A204.1 (cell line): ENCODE data around the gene CACNA1I.

Source experiments
- FAIRE-seq: peaks from 2 replicates; lab custom pipeline; 2012; peaks lifted over from hg19 to GRCh38; lab: Jason Lieb, UNC

Gene CACNA1I

DNA sequence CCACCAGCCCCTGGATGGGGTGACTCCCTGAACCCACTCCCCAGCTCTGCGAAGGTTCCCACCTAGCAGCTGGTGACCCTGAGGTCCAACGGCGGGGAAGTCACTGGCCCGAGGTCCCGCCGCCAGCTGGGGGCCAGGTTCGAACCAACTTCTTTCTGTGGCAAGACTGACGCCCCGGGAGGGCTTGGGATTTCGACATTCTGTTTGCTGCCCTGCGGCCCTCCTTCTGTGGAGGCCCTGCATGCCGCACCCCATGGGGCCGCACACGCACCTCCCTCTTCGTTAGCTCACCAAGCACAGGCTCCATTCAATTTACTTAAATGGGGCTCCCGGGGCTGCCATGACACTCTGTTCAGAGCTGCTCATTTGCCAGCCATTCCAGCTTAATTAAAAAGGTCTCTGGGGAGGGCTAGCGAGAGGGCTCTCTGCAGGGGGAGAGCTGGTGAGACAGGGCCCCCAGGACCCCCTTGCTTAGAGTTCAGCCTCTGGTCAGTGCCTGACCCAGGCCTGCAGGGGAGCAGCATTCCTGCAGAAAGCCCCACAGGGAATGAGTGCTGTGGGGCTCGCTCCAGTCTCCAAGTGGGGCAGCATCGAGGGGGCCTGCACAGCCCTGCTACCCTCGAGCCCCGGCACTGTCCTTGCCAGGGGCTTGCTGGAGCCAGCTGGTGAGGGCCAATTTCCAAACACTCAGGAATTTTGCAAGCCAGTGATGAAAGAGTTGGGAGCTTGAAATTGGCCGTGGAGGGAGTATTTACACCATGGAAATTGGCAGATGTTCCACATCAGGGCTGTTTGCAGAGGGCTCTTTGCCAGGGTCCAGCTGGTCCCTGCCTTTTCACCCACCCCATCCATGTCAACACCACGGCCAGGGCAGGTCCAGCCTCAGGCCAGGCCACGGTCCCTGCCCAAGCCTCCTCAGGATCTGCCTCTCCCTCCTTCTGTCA lies 80.8 kb downstream of the CACNA1I start:
- FAIRE-seq = no peak

DNA sequence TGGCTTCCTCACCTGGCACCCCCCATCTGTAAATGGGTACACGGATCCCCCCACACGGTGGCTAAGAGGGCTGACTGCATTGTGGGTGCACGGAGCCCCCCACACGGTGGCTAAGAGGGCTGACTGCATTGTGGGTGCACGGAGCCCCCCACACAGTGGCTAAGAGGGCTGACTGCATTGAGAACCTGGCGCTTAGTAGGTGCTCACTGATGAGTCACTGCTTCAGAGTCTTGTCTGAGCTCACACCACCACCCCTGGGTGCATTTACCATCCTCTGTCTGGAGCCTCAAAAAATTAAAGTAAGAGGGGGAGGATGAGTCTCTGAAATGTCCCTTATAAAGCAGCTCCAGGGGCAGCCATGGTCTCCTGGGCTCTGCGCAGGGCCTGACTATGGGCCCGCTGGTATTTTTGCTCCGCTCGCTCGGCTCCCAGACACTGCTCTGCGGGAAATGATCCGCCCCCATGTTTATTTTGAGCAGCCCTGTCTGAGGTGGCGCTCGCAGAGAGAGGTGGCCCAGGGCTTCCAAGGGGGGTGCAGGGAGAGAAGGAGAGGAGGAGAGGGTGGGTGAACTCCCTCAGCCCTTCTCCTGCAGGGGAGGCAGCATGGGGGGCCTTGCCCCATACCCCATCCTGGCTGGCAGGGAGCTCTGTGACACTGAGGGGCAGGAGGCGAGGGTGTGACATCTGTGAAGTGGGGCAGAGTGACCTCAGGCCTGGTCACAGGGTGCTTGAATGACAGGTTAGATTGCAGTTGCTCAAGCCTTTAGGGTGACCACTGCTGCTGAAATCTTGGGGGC lies 82.6 kb downstream of the CACNA1I start:
- FAIRE-seq = no peak

DNA sequence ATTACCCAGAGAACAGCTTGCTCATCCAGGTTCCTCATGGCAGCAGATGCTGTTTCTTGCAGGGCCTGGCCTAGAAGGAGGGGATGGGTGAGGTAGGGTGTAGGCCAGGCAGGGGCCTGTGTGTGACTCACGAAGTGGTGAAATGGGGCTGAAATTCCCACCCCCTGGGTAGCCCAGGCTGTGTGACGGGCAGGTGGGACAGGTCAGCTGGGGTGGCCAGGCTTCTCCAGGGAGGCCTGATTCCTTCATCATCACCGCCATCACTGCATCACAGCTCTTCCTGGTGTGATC lies 83.2 kb downstream of the CACNA1I start:
- FAIRE-seq = no peak

DNA sequence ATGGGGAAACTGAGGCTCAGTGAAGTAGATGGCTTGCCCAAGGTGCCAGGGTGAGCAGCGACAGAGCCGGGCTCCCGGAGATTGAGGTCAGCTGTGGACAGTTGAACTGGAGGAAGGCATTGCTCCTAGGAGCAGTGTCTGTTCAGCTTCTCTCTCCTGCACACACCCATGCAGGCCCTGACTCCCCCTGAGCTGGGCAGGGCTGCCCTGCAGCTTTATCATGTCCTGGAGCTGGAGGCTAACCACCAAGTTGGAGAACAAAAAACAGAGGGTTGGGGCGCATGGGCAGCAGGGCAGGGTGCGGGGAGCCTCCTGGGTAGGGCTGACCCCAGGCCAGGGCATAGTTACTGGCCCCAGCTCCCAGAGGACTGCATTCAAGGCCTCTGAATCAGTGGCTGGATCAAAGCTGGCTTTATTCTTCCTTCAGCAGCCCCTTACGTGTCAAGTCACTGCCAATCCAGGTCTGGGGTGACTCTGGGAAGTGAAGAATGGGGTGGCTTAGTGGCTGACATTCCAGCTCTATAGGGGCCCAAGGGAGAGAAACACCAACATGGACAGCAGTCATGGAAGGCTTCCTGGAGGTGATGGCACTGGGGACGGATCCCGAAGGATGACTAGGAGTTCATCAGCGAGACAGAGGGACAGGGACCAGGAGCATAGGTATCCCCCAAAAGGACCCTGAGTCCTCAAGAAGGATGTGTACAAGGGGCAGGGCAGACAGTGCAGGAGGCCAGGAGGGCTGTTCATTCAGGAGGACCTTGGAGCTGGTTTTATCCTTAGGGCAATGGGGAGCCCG lies 83.8 kb downstream of the CACNA1I start:
- no peak for FAIRE-seq

DNA sequence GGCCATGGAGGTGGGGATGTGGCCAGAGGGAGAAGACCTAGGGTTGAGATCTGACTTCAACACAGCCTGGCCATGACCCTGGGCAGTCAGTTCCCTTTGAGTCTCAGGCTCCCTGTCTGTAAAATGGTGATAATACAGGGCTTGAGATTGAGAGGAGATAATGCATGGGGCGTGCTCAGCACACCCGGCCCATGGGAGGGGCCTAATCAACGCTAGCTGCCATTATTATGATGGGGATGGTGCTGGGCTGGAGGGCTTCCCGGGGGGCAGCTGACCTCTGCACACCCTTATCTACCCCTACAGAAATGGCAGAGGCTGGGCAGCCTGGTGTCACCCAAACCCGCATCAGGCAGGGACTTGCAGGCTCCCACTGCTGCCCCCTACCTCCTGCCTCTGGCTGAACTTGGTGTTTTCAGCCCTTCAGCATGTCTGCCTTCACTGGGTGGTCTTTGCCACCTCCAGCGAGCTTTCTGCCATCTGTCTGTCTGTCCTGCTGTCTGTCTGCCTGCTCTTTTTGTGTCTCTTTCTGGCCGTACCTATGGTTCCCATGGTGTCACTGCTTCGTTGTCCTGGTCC lies 84.5 kb downstream of the CACNA1I start:
- FAIRE-seq = no peak

DNA sequence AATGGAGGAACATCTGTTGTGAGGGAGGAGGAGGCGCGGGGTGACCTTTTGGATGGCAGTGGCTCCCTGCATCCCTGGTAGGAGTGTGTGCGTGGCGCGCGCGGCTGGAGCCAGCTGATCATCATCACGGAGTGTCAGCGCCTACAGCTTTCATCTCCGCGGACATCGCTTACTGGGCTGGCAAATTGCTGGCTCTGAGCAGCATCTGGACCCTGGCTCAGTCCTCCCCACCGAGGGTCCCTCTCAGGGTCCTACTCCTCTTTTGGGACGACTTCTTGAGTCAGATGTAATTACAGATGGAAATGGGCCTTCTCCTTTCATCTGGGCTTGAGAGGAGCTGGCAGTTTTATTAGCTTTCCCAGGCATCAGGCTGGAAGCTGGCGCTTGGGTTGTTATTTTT lies 85.3 kb downstream of the CACNA1I start:
- FAIRE-seq = no peak

DNA sequence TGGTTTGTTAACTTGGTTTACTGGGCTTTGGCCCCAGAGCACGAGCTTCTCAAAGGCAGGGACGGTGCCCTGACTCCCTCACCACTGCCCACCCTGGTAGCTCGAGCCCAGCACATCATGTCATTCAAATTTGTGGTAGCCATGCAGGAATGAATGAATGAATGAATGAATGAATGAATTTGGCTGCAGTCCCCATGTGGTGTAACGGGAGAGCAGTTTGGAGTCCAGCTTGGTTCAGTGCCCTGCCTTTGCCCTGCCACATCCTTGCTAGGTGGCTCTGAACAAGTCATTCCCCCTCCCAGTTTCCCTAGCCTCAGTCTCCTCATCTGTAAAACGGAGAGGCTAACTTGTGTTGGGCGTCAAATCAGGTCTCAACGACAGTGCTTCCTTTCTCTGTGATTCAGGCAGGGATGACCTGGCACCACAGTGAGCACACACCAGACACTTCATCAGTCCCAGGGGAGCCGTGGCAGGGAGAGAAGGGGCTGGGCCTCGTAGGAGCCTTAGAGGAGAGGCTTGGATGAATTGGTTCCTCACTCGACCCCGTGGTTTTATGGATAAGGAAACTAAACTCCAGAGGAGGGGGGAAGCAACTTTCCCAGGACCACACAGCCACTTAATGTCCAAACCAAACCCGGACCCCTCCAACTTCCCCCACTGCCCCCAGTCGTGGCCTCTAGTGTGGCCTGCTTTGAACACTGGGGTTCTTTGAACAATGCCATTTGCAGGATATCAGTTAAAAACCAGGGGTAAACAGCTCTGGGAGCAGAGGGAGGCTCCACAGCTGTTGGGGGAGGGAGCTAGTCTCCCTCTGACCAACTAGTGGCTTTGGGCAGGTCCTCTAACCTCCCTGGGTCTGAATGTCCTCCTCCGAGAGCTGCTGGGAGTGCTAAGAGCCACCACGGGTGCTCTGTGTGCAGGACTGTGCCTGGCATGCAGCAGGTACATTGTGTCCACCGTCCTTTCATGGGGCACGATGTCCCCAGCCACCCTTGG lies 86.2 kb downstream of the CACNA1I start:
- FAIRE-seq = no peak

DNA sequence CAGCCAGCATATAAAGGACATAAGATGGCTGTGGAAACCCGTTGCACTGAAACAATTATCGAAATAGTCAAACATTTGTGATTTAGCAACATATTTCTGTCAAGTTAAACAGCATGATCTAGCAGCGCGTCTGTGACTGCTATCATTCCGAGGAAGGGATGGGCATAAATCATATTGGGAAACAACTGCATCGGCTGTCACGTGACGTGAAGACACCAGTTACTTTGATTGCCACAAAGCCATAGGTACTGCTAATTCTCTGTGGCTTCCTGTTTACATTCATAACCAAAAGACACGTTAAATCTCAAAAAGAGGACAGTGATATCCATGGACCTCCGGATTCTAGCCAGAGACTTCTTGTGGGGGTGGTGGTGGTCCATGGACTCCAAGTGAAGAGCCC lies 87.8 kb downstream of the CACNA1I start:
- FAIRE-seq = no peak

DNA sequence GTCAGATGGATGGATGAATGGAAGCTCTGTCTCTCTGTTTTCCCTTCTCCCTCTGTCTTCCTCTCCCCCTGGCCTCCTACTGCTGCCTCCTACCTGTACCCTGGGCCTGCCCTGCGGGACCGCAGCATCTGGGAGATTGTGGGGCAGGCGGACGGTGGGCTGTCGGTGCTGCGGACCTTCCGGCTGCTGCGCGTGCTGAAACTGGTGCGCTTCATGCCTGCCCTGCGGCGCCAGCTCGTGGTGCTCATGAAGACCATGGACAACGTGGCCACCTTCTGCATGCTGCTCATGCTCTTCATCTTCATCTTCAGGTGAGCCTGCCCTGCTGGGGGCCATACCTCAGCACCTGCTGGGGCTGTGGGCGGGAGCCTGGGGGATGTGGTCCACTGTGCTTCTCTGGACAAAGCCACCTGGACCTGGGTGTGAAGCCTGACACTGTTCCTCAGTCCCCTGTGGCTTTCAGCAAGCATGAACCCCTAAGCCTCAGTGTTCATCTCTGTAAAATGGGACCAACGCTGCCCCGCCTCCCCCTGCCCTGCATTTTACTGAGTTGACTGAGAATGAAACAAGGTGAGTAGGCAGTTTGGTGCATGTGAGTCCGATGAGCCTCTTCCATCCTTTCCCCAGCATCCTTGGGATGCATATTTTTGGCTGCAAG lies 88.4 kb downstream of the CACNA1I start:
- FAIRE-seq = no peak

DNA sequence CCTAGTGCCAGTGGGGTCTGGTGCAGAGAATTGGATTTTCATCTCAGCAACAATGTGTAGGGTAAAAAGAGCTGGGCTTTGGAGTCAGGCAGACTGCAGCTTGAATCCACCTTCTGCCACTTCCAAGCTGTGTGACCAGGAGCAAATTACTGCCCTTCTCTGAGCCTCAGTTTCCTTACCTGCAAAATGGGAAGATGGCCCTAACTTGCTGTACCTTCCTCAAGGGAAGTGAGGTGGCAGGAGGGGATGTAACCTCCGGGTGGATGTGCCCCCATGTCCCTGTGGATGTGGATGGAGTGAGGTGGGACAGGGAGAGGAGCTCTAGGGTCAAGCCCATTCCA lies 90.9 kb downstream of the CACNA1I start:
- FAIRE-seq = no peak

DNA sequence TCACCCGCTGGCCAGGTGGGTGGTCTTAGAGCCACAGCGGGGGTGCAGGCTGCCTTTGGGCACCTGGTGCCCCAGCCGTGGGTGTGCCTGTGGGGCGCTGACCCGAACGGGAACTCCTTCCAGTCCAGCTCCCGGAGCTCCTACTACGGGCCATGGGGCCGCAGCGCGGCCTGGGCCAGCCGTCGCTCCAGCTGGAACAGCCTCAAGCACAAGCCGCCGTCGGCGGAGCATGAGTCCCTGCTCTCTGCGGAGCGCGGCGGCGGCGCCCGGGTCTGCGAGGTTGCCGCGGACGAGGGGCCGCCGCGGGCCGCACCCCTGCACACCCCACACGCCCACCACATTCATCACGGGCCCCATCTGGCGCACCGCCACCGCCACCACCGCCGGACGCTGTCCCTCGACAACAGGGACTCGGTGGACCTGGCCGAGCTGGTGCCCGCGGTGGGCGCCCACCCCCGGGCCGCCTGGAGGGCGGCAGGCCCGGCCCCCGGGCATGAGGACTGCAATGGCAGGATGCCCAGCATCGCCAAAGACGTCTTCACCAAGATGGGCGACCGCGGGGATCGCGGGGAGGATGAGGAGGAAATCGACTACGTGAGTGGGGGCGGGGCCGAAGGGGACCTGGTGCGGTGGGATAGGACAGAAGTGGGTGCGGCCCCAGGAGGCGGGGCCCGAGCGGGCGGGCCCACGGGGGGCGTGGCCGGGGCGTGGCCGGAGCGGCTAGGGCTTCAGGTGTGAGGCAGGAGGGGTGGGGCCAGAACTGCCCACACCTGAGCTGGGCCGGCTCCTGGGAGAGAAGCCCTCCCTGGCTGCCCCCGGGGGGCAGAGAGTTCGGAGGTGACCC lies 91.5 kb downstream of the CACNA1I start:
- FAIRE-seq = no peak

DNA sequence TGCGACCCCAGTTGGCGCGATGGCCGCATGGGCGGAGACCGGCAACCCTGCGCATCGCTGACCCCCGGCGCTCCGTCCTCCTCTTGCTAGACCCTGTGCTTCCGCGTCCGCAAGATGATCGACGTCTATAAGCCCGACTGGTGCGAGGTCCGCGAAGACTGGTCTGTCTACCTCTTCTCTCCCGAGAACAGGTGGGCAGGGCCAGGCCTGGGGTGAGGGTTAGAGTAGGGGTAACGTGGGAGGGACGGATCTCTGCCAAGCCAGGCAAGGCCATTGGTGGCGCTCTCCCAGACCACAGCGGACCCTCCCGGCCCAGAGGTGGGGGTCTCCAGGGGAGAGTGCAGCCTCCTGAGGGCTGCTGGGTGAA lies 92.1 kb downstream of the CACNA1I start:
- FAIRE-seq = no peak

DNA sequence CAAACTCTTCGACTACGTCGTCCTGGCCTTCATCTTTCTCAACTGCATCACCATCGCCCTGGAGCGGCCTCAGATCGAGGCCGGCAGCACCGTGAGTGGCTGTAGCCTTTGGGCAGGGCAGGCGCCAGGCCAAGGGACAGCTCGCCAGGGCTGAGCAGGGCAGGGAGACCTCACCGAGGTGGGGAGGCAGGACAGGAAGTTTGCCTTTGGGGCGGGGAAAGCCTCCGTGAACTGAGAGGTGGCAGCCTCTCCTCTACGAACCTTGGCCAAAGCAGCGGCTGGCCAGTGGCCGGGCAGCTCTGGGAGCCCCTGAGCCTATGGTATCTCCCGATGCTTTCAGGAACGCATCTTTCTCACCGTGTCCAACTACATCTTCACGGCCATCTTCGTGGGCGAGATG lies 93.2 kb downstream of the CACNA1I start:
- no peak for FAIRE-seq

DNA sequence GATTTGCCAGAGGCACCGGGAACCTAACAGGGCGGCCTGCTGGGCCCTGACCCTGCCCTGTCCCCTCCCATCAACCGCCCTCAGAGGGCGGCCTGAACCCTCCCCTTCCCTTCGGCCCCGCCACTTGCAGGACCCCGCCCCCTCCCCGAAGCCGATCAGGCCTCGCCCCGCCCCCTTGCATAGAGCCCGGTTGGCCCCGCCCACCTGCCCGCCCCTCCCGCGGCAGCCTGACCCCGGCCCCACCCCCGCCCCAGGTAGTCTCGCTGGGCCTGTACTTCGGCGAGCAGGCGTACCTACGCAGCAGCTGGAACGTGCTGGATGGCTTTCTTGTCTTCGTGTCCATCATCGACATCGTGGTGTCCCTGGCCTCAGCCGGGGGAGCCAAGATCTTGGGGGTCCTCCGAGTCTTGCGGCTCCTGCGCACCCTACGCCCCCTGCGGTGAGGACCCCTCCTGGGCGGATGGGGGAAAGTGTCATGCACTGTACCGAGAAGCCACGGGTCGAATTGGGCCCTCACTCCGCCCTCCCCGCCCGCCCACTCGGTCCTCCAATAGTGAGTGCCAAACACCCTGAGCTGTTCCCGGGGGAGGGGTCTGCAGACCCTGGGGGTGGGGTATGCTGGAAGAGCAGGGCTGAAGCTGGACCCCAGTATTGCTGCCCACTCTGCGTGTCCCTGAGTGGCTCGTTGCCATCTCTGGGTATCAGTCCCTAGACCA lies 94.1 kb downstream of the CACNA1I start:
- no peak for FAIRE-seq

DNA sequence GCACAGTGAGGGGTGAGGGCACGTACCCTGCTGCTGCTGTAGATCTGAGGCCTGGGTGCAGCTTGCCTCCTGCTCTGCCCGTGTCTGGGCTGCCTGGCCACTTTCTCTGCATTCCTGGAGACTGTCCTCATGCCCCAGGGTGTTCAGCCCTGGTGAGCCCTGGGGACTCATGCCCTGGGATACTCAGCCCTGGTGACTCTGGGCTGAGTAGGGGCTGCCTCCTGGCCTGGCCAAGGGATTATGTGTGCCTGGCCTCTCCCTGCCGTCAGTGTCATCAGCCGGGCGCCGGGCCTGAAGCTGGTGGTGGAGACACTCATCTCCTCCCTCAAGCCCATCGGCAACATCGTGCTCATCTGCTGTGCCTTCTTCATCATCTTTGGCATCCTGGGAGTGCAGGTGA lies 94.7 kb downstream of the CACNA1I start:
- no peak for FAIRE-seq

DNA sequence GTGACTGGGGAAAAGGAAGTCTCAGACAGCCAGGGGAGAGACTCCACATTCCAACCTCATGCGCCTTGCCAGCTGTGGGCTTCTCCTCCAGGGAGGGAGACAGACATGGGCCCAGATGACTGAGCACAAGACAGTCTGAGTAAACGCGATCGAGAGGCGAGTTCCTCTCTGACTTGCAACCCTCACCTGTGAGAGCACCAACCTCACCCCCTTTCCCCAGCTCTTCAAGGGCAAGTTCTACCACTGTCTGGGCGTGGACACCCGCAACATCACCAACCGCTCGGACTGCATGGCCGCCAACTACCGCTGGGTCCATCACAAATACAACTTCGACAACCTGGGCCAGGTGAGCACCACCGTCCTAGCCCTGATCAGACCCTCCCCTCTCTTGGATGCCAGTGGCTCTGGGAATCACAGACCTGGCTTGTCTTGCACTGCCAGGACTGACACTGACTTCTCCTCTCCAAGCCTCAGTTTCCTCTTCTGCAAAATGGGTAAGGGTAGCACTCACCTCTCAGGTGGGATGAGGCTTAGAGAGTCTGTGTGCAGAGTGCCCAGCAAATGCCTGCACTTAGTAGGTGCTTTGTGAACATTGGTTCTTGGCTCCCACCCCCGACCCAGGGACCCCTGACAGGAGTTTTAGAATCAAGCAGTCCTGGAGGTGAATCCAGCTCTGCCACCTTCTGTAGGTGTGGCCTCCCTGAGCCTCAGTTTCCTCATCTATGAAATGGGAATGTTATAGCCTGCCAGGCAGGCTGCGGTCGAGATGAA lies 95.3 kb downstream of the CACNA1I start:
- no peak for FAIRE-seq

DNA sequence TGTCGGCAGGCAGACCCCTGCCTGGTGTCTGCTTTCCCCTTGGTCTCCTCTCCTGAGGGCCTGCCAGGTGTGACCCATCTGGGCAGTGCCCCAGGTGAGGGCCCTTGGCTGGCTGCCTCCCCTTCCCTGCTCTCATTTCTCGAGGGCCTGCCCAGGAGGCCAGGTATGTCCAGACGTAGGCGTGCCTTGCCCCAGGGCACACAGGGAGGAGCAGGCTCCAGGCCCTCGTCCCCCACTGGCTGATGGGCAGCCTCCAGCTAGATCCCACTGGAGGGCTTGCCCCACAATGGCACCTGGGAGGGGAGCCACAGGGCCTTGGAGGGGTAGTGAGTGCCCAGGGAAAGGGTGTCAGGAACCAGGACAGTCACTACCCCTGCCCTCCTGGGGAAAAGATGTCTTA lies 95.9 kb downstream of the CACNA1I start:
- FAIRE-seq = no peak

DNA sequence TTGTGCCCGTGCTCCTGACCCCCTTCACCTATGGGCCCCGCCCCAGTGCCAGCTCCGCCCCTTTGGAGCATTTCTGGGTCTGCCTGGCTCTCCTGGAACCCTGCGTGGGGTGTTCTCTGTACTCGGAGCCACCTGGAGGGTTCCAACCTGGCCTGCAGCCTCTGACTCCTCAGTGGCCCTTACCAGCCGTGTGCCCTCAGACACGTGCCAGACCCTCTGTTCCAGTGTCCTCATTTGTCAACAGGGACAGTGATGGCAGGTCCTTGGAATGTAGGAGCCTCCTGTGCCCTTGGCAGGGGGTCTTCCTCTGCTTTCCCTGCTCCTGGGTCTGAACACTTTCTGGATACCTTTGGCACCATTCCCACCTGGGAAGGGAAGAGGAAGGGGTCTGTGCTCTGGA lies 96.4 kb downstream of the CACNA1I start:
- FAIRE-seq = no peak

DNA sequence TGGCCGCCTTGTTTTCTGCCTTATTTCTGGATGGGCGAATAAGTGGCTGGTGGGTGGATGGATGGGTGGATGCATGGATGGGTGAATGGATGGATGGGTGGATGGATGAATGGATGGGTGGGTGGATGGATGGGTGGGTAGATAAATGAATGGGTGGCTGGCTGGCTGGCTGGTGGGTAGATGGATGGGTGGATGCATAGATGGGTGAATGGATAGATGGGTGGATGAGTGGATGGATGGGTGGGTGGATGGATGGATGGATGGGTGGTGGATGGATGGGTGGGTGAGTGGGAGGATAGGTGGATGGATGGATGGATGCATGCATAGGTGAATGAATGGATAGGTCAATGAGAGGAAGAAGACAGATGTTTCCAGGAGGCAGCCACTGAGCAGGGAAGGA lies 98.9 kb downstream of the CACNA1I start:
- no peak for FAIRE-seq
